HS-27A (cell line): ENCODE results near the gene OGFOD2.

ENCODE experiments used
- DNase-seq: peaks from one replicate; pipeline ENCODE4 v3.0.0-alpha.2; 2012; ENCODE audit warnings: low read depth, missing footprints

OGFOD2 gene

GRCh38 chr12:122989225-122989839, 14.3 kb downstream of the OGFOD2 start:
- no peak for DNase-seq

GRCh38 chr12:122989874-122990419, 14.9 kb downstream of the OGFOD2 start:
- no peak for DNase-seq

GRCh38 chr12:122990561-122990960, 15.5 kb downstream of the OGFOD2 start:
- no peak for DNase-seq

GRCh38 chr12:122990961-122991622, 16.0 kb downstream of the OGFOD2 start:
- no peak for DNase-seq

- DNase-seq, result no peak
Measured at GRCh38 chr12:122991623-122992275, 16.7 kb downstream of the OGFOD2 start.

GRCh38 chr12:122992386-122992785, 17.3 kb downstream of the OGFOD2 start:
- DNase-seq, result no peak

GRCh38 chr12:122994140-122994675, 19.2 kb downstream of the OGFOD2 start:
- DNase-seq, result no peak

- no peak for DNase-seq
Measured at GRCh38 chr12:122994781-122995502, 19.9 kb downstream of the OGFOD2 start.

GRCh38 chr12:122995503-122996187, 20.6 kb downstream of the OGFOD2 start:
- DNase-seq, result no peak

GRCh38 chr12:122996188-122996601, 21.2 kb downstream of the OGFOD2 start:
- DNase-seq, result no peak

- no peak for DNase-seq
Measured at GRCh38 chr12:122996621-122997342, 21.7 kb downstream of the OGFOD2 start.

GRCh38 chr12:122997343-122998250, 22.6 kb downstream of the OGFOD2 start:
- DNase-seq, result no peak

- DNase-seq, result no peak
Measured at GRCh38 chr12:122998316-122998715, 23.3 kb downstream of the OGFOD2 start.

- no peak for DNase-seq
Measured at GRCh38 chr12:122999196-122999946, 24.3 kb downstream of the OGFOD2 start.

- DNase-seq, result no peak
Measured at GRCh38 chr12:122999986-123000420, 25.0 kb downstream of the OGFOD2 start.

GRCh38 chr12:123000578-123000977, 25.5 kb downstream of the OGFOD2 start:
- DNase-seq, result no peak

- no peak for DNase-seq
Measured at GRCh38 chr12:123001464-123001863, 26.4 kb downstream of the OGFOD2 start.

GRCh38 chr12:123003257-123003656, 28.2 kb downstream of the OGFOD2 start:
- no peak for DNase-seq

- no peak for DNase-seq
Measured at GRCh38 chr12:123004287-123004686, 29.2 kb downstream of the OGFOD2 start.
